OCI-LY7 (cell line): ENCODE results near the gene GRAMD2B. TPM values are rescaled to one million over a fixed set of nuclear protein-coding genes. Genes with fewer than 3 reads are reported as not detected.

ENCODE experiments used
- BruUV-seq: library from RNA; stranded (reverse); fragments of 400-500 nt; replicated peaks from 2 replicates; lab custom pipeline; 2021; lab: Mats Ljungman, UMichigan
- CTCF ChIA-PET: fragments of 300-600 bp; sonication (Branson Sonifier 250); formaldehyde crosslinking; loops from one replicate; lab custom pipeline; 2022; ENCODE audit warnings: antibody characterized with exemption; ENCODE audit not compliant: unreplicated experiment; lab: Charles Lee
- POLR2A ChIA-PET: fragments of 300-600 bp; sonication (Branson Sonifier 250); formaldehyde crosslinking; loops from one replicate; lab custom pipeline; 2022; ENCODE audit warnings: antibody characterized with exemption; lab: Charles Lee
- DNase-seq: peaks from one replicate; pipeline ENCODE4 v3.0.0-alpha.2; 2015; ENCODE audit warnings: low spot score
- H2AFZ ChIP-seq: fragments of 200-600 bp; sonication (generic), shearing (Covaris generic); 2 replicates; pipeline ENCODE4 v1.6.1; 2014; ENCODE audit warnings: mild to moderate bottlenecking, antibody characterized with exemption, low read length, moderate library complexity
- H3K27ac ChIP-seq: fragments of 200-600 bp; sonication (generic); 2 replicates; pipeline ENCODE4 v1.5.1; 2014; ENCODE audit warnings: mixed run types, low read depth, mild to moderate bottlenecking, moderate library complexity, low read length, inconsistent platforms; ENCODE audit not compliant: poor library complexity, severe bottlenecking
- H3K36me3 ChIP-seq: fragments of 200-600 bp; sonication (generic); 2 replicates; pipeline ENCODE4 v1.6.1; 2014; ENCODE audit warnings: mild to moderate bottlenecking, antibody characterized with exemption, low read length, moderate library complexity, mixed read lengths; ENCODE audit not compliant: insufficient read depth
- H3K4me1 ChIP-seq: fragments of 200-600 bp; sonication (generic); 2 replicates; pipeline ENCODE4 v1.5.1; 2014; ENCODE audit warnings: mild to moderate bottlenecking, low read length; ENCODE audit not compliant: insufficient read depth, poor library complexity, severe bottlenecking
- H3K4me2 ChIP-seq: fragments of 200-600 bp; sonication (generic); 2 replicates; pipeline ENCODE4 v1.6.1; 2014; ENCODE audit warnings: mild to moderate bottlenecking, low read length
- H3K4me3 ChIP-seq: fragments of 200-600 bp; sonication (generic); 2 replicates; pipeline ENCODE4 v1.5.1; 2014; ENCODE audit warnings: mild to moderate bottlenecking, low read depth, low read length; ENCODE audit not compliant: poor library complexity, severe bottlenecking
- H3K79me2 ChIP-seq: fragments of 200-600 bp; sonication (generic); 2 replicates; pipeline ENCODE4 v1.6.1; 2016; ENCODE audit warnings: low read depth, mild to moderate bottlenecking, low read length, moderate library complexity, mixed read lengths; ENCODE audit not compliant: insufficient read depth
- H3K9me2 ChIP-seq: fragments of 200-600 bp; sonication (generic); 2 replicates; pipeline ENCODE4 v1.6.1; 2016; ENCODE audit warnings: mild to moderate bottlenecking, low read length, mixed read lengths; ENCODE audit not compliant: insufficient read depth
- H3K9me3 ChIP-seq: fragments of 200-600 bp; sonication (generic); 2 replicates; pipeline ENCODE4 v1.6.1; 2014; ENCODE audit warnings: mild to moderate bottlenecking, mixed run types, low read length, mixed read lengths
- H4K20me1 ChIP-seq: fragments of 200-600 bp; sonication (generic); 2 replicates; pipeline ENCODE4 v1.6.1; 2014; ENCODE audit warnings: mild to moderate bottlenecking, antibody characterized with exemption, low read length, moderate library complexity, mixed read lengths; ENCODE audit not compliant: insufficient read depth
- EZH2phosphoT487 ChIP-seq: fragments of 200-600 bp; sonication (generic); IDR thresholded peaks from 2 replicates; pipeline ENCODE4 v1.6.1; 2018; ENCODE audit warnings: low read depth, borderline replicate concordance, mild to moderate bottlenecking, mixed run types, antibody characterized with exemption, low read length, moderate library complexity, mixed read lengths
- intact Hi-C: fragments of 100-400 bp; cut with micrococcal nuclease; formaldehyde crosslinking; loops from one replicate; pipeline ENCODE4 v1.10.0; 2022; ENCODE audit not compliant: unreplicated experiment
- total RNA-seq, 2 experiments: library from RNA; depleted of rRNA in 1 of 2; stranded (reverse); fragments of >200 nt in 1 of 2; shearing (Covaris generic) in 1 of 2; gene quantifications; 2 replicates each; pipeline ENCODE4 v1.2.3, GENCODE V29; 2014 to 2022
- TF ChIP-seq, protein P1 (sequence below): fragments of 200-600 bp; sonication (generic); conservative IDR thresholded peaks from 2 replicates; pipeline ENCODE4 v1.5.1; 2014; ENCODE audit warnings: mild to moderate bottlenecking, antibody characterized with exemption, low read length, moderate library complexity, mixed read lengths

Gene GRAMD2B
- total RNA-seq, 2 experiments from 2014 or later = not detected

DNA sequence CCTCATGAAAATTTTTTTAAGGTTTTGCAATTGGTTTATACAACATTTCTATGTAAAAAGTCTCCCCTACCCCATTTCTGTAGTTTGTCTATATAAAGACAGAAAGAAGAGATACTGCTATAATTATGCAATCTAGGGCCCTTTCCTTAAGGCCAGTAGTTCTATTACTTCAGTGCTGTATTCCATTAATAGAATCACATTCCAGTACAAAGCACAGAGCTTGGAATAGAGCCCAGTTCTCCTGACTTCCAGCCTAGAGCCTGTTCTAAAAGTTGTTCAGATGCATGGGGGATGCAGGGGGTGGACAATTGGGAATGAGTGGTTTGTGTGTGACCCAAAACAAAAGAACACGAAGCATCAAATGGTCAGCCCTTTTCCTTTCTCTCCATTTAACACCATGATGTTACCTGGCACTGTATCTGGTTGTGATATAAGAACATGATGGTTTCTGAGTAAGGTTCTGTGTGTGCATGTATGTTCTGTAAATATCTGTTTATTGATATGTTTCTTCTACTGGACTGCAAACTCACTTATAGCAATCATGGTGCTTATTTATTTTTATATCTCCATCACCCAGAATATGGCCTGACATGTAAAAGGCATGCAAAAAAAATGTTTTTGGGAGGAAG lies 8.2 kb upstream of the GRAMD2B start:
- TF ChIP-seq, protein P1, sequence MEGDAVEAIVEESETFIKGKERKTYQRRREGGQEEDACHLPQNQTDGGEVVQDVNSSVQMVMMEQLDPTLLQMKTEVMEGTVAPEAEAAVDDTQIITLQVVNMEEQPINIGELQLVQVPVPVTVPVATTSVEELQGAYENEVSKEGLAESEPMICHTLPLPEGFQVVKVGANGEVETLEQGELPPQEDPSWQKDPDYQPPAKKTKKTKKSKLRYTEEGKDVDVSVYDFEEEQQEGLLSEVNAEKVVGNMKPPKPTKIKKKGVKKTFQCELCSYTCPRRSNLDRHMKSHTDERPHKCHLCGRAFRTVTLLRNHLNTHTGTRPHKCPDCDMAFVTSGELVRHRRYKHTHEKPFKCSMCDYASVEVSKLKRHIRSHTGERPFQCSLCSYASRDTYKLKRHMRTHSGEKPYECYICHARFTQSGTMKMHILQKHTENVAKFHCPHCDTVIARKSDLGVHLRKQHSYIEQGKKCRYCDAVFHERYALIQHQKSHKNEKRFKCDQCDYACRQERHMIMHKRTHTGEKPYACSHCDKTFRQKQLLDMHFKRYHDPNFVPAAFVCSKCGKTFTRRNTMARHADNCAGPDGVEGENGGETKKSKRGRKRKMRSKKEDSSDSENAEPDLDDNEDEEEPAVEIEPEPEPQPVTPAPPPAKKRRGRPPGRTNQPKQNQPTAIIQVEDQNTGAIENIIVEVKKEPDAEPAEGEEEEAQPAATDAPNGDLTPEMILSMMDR = no peak
- no peaks in the 10 kb centered on the region for H3K36me3 ChIP-seq
- H3K4me2 ChIP-seq = no peak overlapping the region
- H3K9me2 ChIP-seq = no peaks in the 10 kb centered on the region
- no peak overlapping the region for H3K4me3 ChIP-seq
- H3K9me3 ChIP-seq = no peaks in the 10 kb centered on the region
- no peaks in the 10 kb centered on the region for H4K20me1 ChIP-seq
- CTCF ChIA-PET = no interaction called here
- POLR2A ChIA-PET = interaction anchor here (0.5 kb wide), 1 partner anchor 36 kb away, joined by 3 read pairs; no protein-coding TSS in a partner anchor
- H3K27ac ChIP-seq = no peak overlapping the region
- no peak for DNase-seq
- no peaks in the 10 kb centered on the region for H3K79me2 ChIP-seq
- no TSS peak for BruUV-seq
- H2AFZ ChIP-seq = no peak overlapping the region
- intact Hi-C loops = no loop called here
- H3K4me1 ChIP-seq = no peaks in the 10 kb centered on the region

- CTCF ChIA-PET = no interaction called here
- Histone ChIP-seq H3K9me3 (no peaks in the 10 kb centered on the region), H3K27ac (no peak overlapping the region), H3K4me2 (no peak overlapping the region), H3K4me3 (no peak overlapping the region), H3K9me2 (no peaks in the 10 kb centered on the region), H3K36me3 (no peaks in the 10 kb centered on the region), H2AFZ (no peak overlapping the region), H4K20me1 (no peaks in the 10 kb centered on the region), H3K79me2 (no peaks in the 10 kb centered on the region), H3K4me1 (no peaks in the 10 kb centered on the region)
- no TSS peak for BruUV-seq
- no peak for TF ChIP-seq EZH2phosphoT487
- TF ChIP-seq, protein P1 = no peak
- intact Hi-C loops = no loop called here
- DNase-seq = no peak
- POLR2A ChIA-PET = no interaction called here
These were observed 7.4 kb upstream of the GRAMD2B start for GRCh38 chr5:126415789-126416188.

DNA sequence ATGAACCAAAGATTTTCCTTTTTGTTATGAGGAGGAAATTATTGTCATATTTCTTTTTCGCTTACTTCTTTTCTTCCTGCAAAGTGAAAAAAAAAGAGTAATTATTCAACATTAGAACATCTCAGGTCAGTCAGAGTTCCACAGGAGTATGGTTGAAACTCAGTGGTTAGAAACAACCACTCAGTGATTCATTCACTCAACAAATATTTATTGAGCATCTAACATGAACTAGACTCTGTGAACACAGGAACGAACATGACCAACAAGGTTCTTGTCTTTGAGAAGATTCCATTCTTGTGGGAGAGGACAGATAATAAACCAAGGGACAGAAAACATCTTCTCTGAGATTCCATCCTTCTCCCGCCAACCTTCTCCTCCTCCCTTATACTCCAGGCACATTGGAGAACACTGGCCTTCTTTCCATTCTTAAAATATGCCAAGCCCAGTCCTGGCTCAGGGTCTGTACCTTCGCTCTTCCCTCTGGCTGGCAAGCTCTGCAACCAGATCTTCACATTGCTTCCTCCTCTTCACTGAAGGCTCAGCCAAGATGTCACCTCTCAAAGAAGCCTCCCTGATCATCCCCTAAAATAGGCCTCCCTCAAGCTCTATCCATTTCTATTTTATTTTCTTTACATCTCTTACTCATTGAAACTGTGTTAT lies 6.8 kb upstream of the GRAMD2B start:
- DNase-seq = no peak
- ChIA-PET CTCF (no interaction called here), POLR2A (no interaction called here)
- Histone ChIP-seq H4K20me1 (no peaks in the 10 kb centered on the region), H3K4me2 (no peak overlapping the region), H3K4me3 (no peak overlapping the region), H3K27ac (no peak overlapping the region), H3K9me2 (no peaks in the 10 kb centered on the region), H2AFZ (no peak overlapping the region), H3K9me3 (no peaks in the 10 kb centered on the region), H3K36me3 (no peaks in the 10 kb centered on the region), H3K79me2 (no peaks in the 10 kb centered on the region), H3K4me1 (no peaks in the 10 kb centered on the region)
- TF ChIP-seq, protein P1 = no peak
- TF ChIP-seq EZH2phosphoT487 = no peak
- intact Hi-C loops = no loop called here
- no TSS peak for BruUV-seq
